ENCODE data around the gene ABCA7.
A peak's percentile ranks its signal among the peaks of the same experiment; 100 is the strongest.

The ABCA7 gene

GRCh38 chr19:1039646-1040475 lies at the start of gene ABCA7:
TSS of gene ABCA7 (plus strand) at chr19:1040107. CDS start at chr19:1041362, 1,255 bp downstream.
- DNase-seq, result peak; percentile 100

- no peak for DNase-seq
These were observed 49.8 kb upstream of the ABCA7 start for GRCh38 chr19:990119-990571.

GRCh38 chr19:990746-991145 lies 49.2 kb upstream of the ABCA7 start:
- no peak for DNase-seq

- DNase-seq, result peak; percentile 73
These were observed 48.6 kb upstream of the ABCA7 start for GRCh38 chr19:991174-991931.

GRCh38 chr19:991932-992669 lies 47.8 kb upstream of the ABCA7 start:
- DNase-seq, result no peak

- DNase-seq, result no peak
These were observed 47.2 kb upstream of the ABCA7 start for GRCh38 chr19:992670-993055.

- peak; percentile 4 for DNase-seq
These were observed 46.5 kb upstream of the ABCA7 start for GRCh38 chr19:993361-993830.

GRCh38 chr19:993831-994393 lies 46.0 kb upstream of the ABCA7 start:
- no peak for DNase-seq

GRCh38 chr19:994516-994915 lies 45.4 kb upstream of the ABCA7 start:
- no peak for DNase-seq

GRCh38 chr19:995051-995827 lies 44.7 kb upstream of the ABCA7 start:
- DNase-seq, result no peak

GRCh38 chr19:996051-996838 lies 43.7 kb upstream of the ABCA7 start:
- peak; percentile 71 for DNase-seq

GRCh38 chr19:998064-998463 lies 41.8 kb upstream of the ABCA7 start:
- DNase-seq, result no peak

- no peak for DNase-seq
These were observed 40.6 kb upstream of the ABCA7 start for GRCh38 chr19:999379-999719.

GRCh38 chr19:1000095-1000494 lies 39.8 kb upstream of the ABCA7 start, which contains the start of gene GRIN3B:
TSS of gene GRIN3B (plus strand) at chr19:1000419. CDS start at chr19:1000438, 19 bp downstream.
- peak; percentile 83 for DNase-seq

- no peak for DNase-seq
These were observed 39.0 kb upstream of the ABCA7 start for GRCh38 chr19:1000591-1001537.

GRCh38 chr19:1001538-1002166 lies 38.3 kb upstream of the ABCA7 start:
- DNase-seq, result peak; percentile 79

GRCh38 chr19:1002600-1002999 lies 37.3 kb upstream of the ABCA7 start:
- DNase-seq, result no peak

GRCh38 chr19:1003283-1003682 lies 36.6 kb upstream of the ABCA7 start:
- no peak for DNase-seq

- no peak for DNase-seq
These were observed 35.6 kb upstream of the ABCA7 start for GRCh38 chr19:1004204-1004802.
